Upper lobe of right lung (tissue), 1 donor: ENCODE results near the gene NEUROD2. TPM values are rescaled to one million over a fixed set of nuclear protein-coding genes. Genes with fewer than 3 reads are reported as not detected.

Source experiments
- ATAC-seq: fragments of 200-7000 bp; cut with Tn5 transposase; one replicate; pipeline ENCODE4 v1.9.1; 2020; ENCODE audit warnings: mild to moderate bottlenecking, moderate library complexity
- DNase-seq: peaks from one replicate; pipeline ENCODE4 v3.0.0-alpha.2; 2020
- H3K27ac ChIP-seq: fragments of 200-600 bp; one replicate; pipeline ENCODE4 v1.8.0; 2022
- H3K27me3 ChIP-seq: fragments of 200-600 bp; one replicate; pipeline ENCODE4 v1.8.0; 2022; ENCODE audit warnings: mild to moderate bottlenecking
- H3K36me3 ChIP-seq: fragments of 200-600 bp; one replicate; pipeline ENCODE4 v1.8.0; 2022
- H3K4me1 ChIP-seq: fragments of 200-600 bp; one replicate; pipeline ENCODE4 v1.8.0; 2022
- H3K4me3 ChIP-seq: fragments of 200-600 bp; one replicate; pipeline ENCODE4 v1.8.0; 2022; ENCODE audit warnings: mild to moderate bottlenecking
- H3K9me3 ChIP-seq: fragments of 200-600 bp; one replicate; pipeline ENCODE4 v1.8.0; 2022
- intact Hi-C: fragments of 100-400 bp; cut with DNase I; formaldehyde crosslinking; loops from one replicate; pipeline ENCODE4 v1.11.0; 2022
- total RNA-seq: library from RNA; stranded (reverse); fragmentation: NEBNext Ultra II Directional; extraction: Animal tissue kit (Norgen Biotek cat#: 25700); gene quantifications from one replicate; pipeline ENCODE4 v1.2.1, GENCODE V29; 2021
- TF ChIP-seq, protein P1 (sequence below): fragments of 200-600 bp; IDR thresholded peaks from one replicate; pipeline ENCODE4 v1.8.0; 2022; ENCODE audit warnings: antibody characterized with exemption
- donor health status: DM: no; HTN: yes; CAD: no; lungs with severe emphysema.

The NEUROD2 gene
- total RNA-seq, 1 donor from 2014 or later: not detected

DNA sequence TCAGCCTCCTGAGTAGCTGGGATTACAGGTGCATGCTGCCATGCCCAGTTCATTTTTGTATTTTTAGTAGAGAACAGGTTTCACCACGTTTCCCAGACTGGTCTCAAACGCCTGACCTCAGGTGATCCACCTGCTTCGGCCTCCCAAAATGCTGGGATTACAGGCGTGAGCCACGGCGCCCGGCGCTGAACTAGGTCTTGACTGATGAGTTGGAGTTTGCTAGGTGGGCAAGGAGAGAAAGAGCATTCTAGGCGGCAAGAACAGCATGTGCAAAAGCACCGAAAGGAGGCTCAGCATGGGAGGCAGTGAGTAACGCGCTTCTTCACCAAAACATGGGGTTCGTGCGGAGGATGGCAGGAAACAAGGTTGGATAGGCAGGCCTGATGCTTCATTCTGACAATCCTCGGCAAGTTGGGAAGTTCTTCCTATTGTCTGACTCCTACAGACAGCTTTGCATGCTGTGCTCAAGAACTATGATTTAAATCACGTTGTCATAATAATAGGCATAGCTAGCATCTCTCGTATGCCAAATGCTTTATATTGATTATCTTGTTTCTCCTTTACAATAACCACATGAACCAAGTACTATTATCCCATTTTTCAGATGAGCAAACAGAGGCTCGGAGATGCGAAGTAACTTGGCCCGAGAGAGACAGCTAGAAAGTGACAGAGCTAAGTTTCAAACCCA is 26.5 kb downstream of the NEUROD2 start:
- DNase-seq (no peak), ATAC-seq (no peak)
- Histone ChIP-seq H3K27ac (no peak overlapping the region), H3K36me3 (no peaks in the 10 kb centered on the region), H3K4me3 (no peak overlapping the region), H3K27me3 (no peaks in the 10 kb centered on the region), H3K9me3 (no peaks in the 10 kb centered on the region), H3K4me1 (no peaks in the 10 kb centered on the region)
- TF ChIP-seq, protein P1, sequence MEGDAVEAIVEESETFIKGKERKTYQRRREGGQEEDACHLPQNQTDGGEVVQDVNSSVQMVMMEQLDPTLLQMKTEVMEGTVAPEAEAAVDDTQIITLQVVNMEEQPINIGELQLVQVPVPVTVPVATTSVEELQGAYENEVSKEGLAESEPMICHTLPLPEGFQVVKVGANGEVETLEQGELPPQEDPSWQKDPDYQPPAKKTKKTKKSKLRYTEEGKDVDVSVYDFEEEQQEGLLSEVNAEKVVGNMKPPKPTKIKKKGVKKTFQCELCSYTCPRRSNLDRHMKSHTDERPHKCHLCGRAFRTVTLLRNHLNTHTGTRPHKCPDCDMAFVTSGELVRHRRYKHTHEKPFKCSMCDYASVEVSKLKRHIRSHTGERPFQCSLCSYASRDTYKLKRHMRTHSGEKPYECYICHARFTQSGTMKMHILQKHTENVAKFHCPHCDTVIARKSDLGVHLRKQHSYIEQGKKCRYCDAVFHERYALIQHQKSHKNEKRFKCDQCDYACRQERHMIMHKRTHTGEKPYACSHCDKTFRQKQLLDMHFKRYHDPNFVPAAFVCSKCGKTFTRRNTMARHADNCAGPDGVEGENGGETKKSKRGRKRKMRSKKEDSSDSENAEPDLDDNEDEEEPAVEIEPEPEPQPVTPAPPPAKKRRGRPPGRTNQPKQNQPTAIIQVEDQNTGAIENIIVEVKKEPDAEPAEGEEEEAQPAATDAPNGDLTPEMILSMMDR: no peak
- intact Hi-C loops: no loop called here

DNA sequence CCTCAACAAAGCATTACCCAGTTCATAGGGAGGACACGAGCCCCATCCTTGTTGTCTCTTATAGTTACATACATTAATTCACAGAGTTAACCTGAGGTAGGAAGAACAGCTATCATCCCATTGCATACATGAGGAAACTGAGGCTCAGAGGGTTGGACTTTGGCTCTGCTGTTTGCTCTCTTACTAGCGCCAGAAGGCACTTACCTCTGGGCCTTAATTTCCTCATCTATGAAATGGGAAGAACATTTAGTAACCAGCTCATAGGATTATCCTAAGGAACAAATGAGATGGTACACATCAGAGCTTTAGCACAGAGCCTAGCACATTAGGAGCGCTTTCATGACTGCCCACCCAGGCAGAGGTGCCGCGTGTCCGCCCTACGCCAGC is 27.6 kb downstream of the NEUROD2 start:
- Histone ChIP-seq H3K36me3 (no peaks in the 10 kb centered on the region), H3K4me3 (no peak overlapping the region), H3K9me3 (no peaks in the 10 kb centered on the region), H3K27me3 (no peaks in the 10 kb centered on the region), H3K4me1 (no peaks in the 10 kb centered on the region), H3K27ac (no peak overlapping the region)
- TF ChIP-seq, protein P1: no peak
- intact Hi-C loops: no loop called here
- ATAC-seq (no peak), DNase-seq (no peak)

DNA sequence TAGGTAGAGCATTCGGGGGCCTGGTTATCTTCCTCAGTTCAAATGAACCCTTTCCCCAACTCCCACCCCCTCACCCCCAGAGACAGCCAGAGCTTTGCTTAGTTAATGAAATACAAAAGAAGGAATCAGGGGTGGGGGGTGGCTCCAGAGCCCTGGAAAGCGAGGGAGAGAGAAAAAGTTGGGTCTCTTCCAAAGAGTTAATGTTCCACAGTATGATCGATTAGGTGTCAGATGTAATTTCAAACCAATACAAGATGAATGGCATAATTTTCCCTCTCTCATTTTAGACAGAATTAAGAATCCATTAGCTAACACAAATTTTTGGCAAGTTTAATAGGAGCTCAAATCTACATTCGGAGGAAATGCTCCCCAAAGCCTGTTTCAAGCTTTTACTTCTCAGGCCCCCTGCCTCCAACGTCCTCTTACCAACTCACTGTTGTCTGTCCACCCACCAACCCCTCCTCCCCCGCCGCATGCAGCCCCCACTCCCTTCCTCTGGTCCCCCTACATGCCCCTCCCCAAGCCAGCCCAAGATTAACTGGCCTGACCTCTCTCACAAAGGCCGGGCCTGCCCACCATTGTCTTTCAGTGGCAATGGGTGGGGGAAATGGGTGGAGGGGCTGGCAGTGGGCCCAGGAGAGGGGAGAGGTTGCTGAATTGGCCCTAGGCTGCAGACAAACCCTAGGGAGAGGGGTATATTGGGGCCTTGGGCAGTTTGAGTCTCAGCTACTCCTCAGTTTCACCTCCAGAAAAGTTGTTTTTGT is 28.2 kb downstream of the NEUROD2 start:
- TF ChIP-seq, protein P1: no peak
- no peaks in the 10 kb centered on the region for H3K9me3 ChIP-seq
- no peaks in the 10 kb centered on the region for H3K27me3 ChIP-seq
- no peaks in the 10 kb centered on the region for H3K4me1 ChIP-seq
- H3K4me3 ChIP-seq: no peak overlapping the region
- intact Hi-C loops: no loop called here
- DNase-seq: no peak
- H3K27ac ChIP-seq: no peak overlapping the region
- ATAC-seq: peak; percentile 42
- H3K36me3 ChIP-seq: no peaks in the 10 kb centered on the region

DNA sequence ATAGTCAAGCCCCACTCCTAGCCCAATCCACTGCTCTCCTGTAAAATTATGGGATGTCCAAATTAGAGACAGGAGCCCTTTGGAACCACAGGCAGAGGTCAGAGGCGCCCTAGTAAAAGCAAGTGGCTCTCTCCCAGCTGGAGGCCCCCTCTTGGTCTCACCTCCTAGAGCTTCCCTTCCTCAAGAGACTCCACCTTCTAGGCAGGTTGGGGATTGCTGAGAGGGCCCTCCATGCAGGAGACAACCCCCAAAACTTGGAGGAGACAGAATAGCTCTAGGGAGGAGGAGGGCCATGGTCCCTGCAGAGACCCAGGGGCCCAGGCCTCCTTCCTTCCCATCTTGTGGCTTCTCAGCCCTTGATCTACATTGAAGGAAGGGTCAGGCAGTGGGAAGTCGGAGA is 29.4 kb downstream of the NEUROD2 start:
- no peak overlapping the region for H3K4me3 ChIP-seq
- TF ChIP-seq, protein P1: no peak
- no peaks in the 10 kb centered on the region for H3K27me3 ChIP-seq
- H3K9me3 ChIP-seq: no peaks in the 10 kb centered on the region
- intact Hi-C loops: no loop called here
- DNase-seq: no peak
- no peak for ATAC-seq
- peaks cover 3% of the 10 kb centered on the region for H3K4me1 ChIP-seq
- no peak overlapping the region for H3K27ac ChIP-seq
- H3K36me3 ChIP-seq: no peaks in the 10 kb centered on the region

DNA sequence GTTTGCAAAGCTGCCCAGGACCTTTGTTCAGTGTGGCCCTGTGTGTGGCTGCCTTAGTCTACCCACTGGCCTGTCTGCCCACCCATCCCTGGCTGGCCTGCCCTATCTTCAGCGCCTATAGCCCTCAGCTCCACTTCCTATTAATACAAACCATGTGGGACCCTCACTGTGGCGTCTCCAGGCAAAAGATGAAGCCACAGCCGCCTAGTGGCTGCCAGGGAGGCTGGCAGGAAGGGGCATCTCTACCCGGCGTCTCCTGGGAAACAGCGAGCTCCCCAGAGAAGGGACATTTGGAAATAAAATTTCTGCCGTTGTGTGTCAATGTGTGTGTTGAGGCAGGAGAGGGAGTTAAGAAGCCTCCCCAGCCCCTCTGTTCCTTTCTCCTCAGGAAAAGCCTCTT is 31.5 kb downstream of the NEUROD2 start:
- peaks cover 3% of the 10 kb centered on the region for H3K4me1 ChIP-seq
- H3K27ac ChIP-seq: no peak overlapping the region
- no peaks in the 10 kb centered on the region for H3K36me3 ChIP-seq
- H3K4me3 ChIP-seq: no peak overlapping the region
- no peak for ATAC-seq
- no peaks in the 10 kb centered on the region for H3K9me3 ChIP-seq
- intact Hi-C loops: no loop called here
- no peaks in the 10 kb centered on the region for H3K27me3 ChIP-seq
- DNase-seq: no peak
- TF ChIP-seq, protein P1: peak; percentile 30
